Stimulated activated CD8-positive, alpha-beta memory T cell treated with anti-CD3 and anti-CD28 coated beads, Interleukin-15, amount 100 ng/mL, for 1 hour (primary cell): ENCODE measurements around the gene LRRTM2.

ENCODE experiments used
- DNase-seq: peaks from one replicate; pipeline ENCODE4 v3.0.0-alpha.2; 2020; ENCODE audit warnings: low read depth

LRRTM2 gene

DNA sequence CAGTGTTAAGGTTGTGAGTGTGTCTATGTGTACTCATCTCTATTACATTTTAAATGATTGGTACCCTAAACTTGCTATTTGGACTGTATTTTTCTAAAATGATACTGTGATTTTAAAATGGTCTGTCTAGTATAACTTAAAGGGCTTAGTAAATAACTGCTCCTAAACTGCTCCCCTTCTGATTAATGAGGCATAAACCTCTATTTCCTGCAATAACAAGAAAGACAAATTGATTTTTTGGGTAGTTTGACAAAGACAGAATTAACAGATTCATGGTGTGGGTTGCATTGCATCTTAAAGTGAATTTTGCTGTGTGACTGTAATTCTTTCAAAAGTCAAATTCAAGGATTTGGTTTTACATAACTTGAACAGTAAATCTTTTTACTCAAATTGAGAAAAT is 8.1 kb upstream of the LRRTM2 start:
- no peak for DNase-seq

DNA sequence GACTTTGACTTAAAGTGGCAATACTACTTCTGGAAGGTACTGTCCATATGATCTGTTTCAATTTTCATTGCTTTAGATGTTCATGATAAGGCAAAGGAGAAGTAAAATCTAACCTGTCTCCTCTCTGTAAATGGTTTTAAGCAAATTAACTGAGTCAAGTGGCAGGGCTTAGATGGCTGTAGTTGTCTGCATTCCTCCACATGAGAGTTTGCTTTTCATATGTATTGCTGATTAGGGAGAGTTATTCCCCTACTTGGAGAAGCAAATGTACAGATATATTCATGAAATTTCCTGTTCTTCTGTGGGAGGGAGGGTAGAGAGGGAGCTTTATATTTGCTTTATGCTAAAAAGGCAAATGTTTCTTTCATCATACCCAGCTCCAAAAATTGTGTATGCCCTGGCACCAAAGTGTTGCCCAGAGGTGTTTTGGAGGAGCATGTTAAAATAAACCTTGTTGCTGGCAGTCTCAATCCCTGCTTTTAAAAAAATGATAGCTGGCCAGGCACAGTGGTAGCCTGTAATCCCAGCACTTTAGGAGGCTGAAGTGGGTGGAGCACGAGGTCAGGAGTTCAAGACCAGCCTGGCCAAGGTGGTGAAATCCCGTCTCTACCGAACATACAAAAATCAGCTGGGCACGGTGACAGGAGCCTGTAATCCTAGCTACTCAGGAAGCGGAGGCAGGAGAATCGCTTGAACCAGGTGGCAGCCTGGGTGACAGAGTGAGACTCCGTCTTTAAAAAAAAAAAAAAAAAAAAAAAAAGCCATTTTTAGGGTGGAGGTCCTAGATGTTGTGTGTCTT is 3.5 kb upstream of the LRRTM2 start:
- no peak for DNase-seq

GRCh38 chr5:138876811-138877210 is 1.7 kb upstream of the LRRTM2 start:
- DNase-seq: no peak

GRCh38 chr5:138875946-138876345 is 811 bp upstream of the LRRTM2 start:
- no peak for DNase-seq

DNA sequence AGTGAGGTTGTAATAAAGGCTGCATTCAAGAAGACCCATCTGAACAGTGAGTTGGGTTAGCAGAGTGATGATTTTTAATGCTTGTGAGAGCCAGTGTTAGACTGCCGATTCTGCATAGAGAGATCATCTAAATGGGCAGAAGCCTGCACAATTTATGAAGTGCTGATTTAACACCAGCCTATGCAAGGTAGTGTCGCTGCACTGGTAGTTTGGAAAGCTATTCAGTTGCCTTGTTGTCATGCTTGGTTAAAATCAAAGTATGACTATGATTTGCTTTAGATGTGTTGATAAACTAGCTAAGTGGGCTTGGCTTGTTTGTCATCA is 379 bp upstream of the LRRTM2 start:
- no peak for DNase-seq

DNA sequence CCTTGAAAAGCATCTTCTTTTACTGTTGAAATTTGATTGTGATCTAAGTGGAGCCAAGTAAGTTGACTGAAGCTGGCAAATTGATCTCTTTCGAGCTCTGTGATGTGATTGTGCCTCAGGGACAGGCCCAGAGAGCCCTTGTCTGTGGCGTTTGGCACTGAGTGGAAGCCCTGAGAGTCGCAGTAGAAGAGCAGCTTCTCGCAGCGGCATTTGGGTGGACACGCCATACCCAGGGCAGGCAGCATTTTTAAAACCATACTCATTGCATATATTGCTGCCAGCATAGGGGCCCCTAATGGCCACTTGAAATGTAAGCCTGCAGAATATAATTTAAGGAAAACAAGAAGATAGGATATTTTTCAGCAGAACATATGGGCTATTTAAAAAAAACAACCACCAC is 894 bp downstream of the LRRTM2 start:
- no peak for DNase-seq

- no peak for DNase-seq
Observed at GRCh38 chr5:138873466-138874221, 1.5 kb downstream of the LRRTM2 start.

DNA sequence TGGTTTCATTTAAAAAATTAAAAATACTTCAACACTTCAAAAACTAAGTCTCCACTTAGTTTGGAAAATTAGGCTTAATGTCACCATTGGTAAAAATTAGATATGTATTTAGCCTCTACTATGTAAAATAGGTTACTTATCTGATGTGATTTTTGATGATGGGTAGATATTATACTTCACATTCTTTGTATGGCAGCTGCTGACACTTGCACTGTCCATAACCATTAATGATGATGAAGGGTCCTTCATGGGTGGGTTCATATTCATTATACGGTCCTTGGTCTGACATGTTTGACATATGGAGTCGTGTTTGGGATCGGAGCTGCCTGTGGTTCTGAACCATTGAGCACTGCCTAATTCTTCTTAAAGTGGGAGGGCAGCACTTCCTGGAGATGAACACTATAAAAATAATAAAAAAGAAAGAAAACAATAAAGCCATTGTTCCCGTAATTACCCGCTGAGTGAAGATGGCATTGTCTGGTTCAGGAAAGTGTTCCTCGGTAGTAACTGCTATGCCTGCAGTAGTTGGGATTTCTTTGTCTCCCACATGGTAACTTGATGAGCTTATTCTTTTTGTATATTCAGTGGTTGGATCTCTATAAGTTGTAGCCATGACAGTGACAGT is 2.2 kb downstream of the LRRTM2 start:
- DNase-seq: no peak

DNA sequence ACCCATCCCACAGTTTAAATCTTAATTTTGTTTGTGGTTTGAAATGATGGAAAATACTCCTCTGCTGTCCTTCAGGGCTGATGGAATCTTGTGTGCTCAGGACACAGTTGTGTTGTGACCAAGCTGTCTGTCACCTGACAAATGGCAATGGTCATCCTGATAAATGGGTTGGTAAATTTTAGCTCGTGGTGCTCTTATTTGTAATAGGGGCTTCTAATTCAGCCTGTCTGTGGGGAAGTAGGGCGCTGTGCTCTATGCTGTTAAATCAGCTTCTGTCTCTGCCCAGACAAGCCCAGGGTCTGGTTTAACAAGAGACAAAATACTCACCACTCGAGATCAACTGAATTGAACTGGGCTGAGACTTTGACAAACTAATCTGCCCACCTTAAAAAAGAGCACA is 4.5 kb downstream of the LRRTM2 start:
- no peak for DNase-seq

DNA sequence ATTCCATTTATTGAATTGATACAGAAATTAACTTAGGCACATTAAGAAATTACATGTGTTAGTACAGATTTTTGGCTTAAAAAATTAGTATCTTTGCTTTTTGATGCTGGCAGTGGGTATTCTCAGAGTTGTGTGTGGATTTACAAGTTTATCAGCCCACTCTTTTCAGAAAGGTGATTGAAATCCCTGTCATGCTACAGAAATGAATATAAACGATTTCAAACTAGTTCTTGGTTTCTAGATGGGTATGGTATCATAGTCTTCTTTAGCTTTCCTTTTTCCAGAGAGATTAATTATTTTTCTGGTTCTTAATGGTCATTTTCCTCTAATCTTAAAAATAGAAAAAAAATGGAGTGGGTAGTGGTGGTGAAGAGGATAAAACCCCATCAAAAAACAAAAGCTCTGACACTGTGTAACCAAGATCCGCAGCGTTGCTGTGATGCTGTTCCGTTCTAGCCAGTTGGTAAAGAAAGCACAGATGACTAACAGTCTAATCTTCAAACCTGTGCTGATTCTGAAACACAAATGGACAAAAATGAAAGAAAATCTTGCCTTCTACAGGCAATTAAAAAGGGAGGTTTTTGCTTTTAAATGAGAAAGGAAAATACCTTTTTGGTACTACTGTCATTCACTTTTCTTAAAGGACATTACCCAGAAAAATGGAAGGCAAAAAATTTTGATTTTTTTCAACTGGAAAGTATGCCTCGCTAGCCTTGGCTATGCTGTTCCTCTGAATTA is 5.2 kb downstream of the LRRTM2 start:
- no peak for DNase-seq

DNA sequence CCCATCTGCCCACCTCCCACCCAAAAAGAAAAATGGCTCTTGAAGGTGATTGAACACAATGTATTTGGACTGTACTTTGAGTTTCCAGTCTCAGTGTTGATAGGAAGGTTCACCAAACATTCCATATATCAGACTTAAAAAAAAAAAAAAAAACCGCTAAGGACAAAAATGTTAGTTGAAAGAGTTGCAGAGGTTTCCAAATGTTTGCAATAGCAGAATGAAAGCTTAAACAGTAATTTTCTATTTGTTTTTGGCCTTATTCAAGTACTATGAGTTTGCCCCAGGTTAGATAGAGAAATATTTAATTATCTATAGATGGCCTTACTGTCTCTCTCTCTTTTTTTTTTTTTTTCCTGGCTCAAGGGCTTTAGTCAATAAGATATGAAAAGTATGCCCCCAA is 6.1 kb downstream of the LRRTM2 start:
- DNase-seq: no peak

DNA sequence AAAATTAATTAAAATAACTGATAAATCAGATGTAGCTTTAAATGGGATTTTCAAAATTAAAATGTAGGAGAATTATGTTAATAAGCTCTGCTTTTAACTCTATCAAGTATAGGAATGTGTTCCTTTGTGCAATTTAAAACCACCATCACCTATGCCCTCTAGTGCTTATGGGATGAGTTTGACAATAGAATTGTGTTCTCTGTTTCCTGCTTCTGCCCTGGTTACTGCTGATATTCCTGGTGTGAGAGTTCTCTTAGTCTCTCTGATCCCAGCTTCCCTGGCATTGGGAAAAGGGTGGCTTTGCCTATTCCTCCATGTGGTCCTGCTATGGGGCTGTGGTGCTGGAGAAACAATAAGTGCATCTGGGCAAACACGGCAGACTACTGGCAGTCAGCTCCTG is 8.1 kb downstream of the LRRTM2 start:
- no peak for DNase-seq

DNA sequence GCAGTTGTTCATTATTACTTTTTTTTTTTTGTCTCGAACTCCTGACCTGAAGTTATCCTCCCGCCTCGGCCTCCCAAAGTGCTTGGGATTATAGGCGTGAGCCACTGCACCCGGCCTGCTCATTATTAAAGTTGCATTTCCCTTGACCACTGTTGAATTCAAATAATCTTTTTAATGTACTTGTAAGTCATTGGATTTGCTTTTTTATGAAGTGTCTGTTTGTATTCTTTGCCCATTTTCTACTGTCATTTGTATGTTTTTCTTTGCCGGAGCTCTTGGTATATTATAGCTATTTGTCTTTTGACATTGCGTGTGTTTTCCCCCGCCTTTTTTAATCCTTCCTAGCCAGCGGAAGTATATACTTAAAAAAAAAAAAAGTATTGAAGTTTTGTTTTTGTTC is 22.0 kb downstream of the LRRTM2 start:
- DNase-seq: no peak

- DNase-seq: no peak
Observed at GRCh38 chr5:138850865-138851435, 24.2 kb downstream of the LRRTM2 start.

DNA sequence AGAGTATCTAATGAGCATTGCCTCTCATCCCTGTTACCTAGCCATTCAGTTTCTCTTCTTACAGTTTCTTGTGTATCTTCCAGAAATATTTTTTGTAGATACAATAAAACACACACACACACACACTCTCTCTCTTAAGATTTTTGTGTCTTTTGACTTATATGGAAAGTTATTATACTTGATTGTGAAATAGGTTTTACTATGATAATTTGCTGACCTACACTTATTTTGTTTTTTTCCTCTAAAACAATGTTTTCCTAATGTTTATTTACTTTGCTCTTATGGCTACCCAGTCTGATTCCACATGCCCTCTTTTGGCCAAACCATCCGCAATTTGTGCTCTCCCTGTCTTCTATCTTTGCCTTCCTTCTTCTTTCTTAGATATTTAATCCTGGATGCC is 25.3 kb downstream of the LRRTM2 start:
- DNase-seq: no peak

GRCh38 chr5:138849439-138849838 is 25.7 kb downstream of the LRRTM2 start:
- DNase-seq: no peak

GRCh38 chr5:138844812-138845513 is 30.2 kb downstream of the LRRTM2 start:
- DNase-seq: no peak

DNA sequence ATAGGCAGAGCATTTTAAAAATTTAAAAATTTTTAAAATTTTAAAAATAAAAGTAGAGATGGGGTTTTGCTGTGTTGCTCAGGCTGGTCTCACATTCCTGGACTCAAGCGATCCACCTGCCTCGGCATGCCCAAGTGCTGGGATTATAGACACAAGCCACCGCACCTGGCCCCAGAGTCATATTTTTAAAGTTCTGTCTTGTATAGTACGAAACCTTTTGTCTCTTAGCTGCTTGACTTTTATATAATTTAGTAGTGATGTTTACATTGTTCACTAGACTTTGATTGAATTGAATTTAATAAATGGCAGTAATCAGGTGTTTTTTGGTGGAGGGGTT is 31.0 kb downstream of the LRRTM2 start:
- DNase-seq: no peak

GRCh38 chr5:138843316-138844124 is 31.6 kb downstream of the LRRTM2 start:
- DNase-seq: no peak

- DNase-seq: no peak
Observed at GRCh38 chr5:138841531-138841930, 33.6 kb downstream of the LRRTM2 start.

DNA sequence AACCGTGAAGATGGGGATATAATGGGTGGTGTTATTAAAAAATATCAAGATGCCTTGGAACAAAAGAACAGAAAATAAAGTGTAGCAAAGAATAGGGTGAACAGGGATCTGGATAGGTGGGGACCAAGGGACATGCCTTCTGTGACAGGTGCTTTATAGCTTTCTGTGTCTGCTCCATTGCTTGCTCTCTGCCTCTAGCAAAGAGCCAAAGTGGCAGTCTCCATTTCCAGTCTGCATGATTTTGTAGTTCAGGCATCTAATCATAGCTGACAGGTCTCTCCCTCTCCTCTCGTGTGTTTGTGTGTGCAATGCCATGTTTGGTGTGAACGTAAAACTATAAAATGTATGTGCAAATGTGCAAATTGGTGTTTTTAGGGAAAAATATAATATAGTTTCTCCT is 35.0 kb downstream of the LRRTM2 start:
- DNase-seq: no peak
